GM12878 (cell line): ENCODE results near the gene CDHR2. TPM values are rescaled to one million over a fixed set of nuclear protein-coding genes. Genes with fewer than 3 reads are reported as not detected.

ENCODE experiments used
- ATAC-seq: fragments of 200-7000 bp; cut with Tn5 transposase; 3 replicates; pipeline ENCODE4 v1.9.1; 2020; ENCODE audit warnings: mild to moderate bottlenecking, moderate library complexity
- BruUV-seq: library from RNA; stranded (reverse); fragments of 400-500 nt; replicated peaks from 2 replicates; lab custom pipeline; 2021; lab: Mats Ljungman, UMichigan
- CTCF ChIA-PET: fragments of 300-600 bp; sonication (Branson Sonifier 250); formaldehyde crosslinking; extraction: SDS; loops from one replicate; lab custom pipeline; 2021; ENCODE audit warnings: inconsistent platforms; lab: Yijun Ruan, JAX
- POLR2A ChIA-PET: fragments of 350-600 bp; formaldehyde crosslinking; extraction: SDS; loops from one replicate; lab custom pipeline; 2021; ENCODE audit warnings: inconsistent platforms; lab: Charles Lee
- RAD21 ChIA-PET: fragments of 300-600 bp; sonication (Branson Sonifier 250); formaldehyde crosslinking; loops from one replicate; lab custom pipeline; 2023; ENCODE audit warnings: antibody characterized with exemption; ENCODE audit not compliant: unreplicated experiment; lab: Charles Lee
- SMC1A ChIA-PET: fragments of 300-600 bp; sonication (Branson Sonifier 250); formaldehyde crosslinking; loops from one replicate; lab custom pipeline; 2023; ENCODE audit not compliant: unreplicated experiment, uncharacterized antibody; lab: Charles Lee
- DNase-seq: peaks from one replicate; pipeline ENCODE4 v3.0.0-alpha.2; 2011; ENCODE audit warnings: low read depth, low spot score
- FAIRE-seq: peaks from 3 replicates; lab custom pipeline; 2011; peaks lifted over from hg19 to GRCh38; lab: Jason Lieb, UNC
- H2AFZ ChIP-seq: 2 replicates; pipeline ENCODE4 v1.6.0; 2011; ENCODE audit warnings: low read depth, low read length, control low read depth; ENCODE audit not compliant: control insufficient read depth
- H3K27ac ChIP-seq: 2 replicates; pipeline ENCODE4 v1.5.1; 2011; ENCODE audit warnings: control low read depth; ENCODE audit not compliant: control insufficient read depth, insufficient read depth
- H3K27me3 ChIP-seq, 2 experiments: replicated peaks in 1 of 2; 2 replicates each; pipeline versions ENCODE4 v1.6.0 to v1.6.1; 2011; ENCODE audit warnings: low read length in 1 of 2; ENCODE audit not compliant: control insufficient read depth in 2 of 2, insufficient read depth in 2 of 2
- H3K36me3 ChIP-seq, 2 experiments: 2 replicates each; pipeline ENCODE4 v1.5.1; 2011; ENCODE audit warnings: low read length in 1 of 2; ENCODE audit not compliant: control insufficient read depth in 2 of 2, insufficient read depth in 2 of 2
- H3K4me1 ChIP-seq: 2 replicates; pipeline ENCODE4 v1.6.1; 2011; ENCODE audit warnings: mild to moderate bottlenecking, low read length, moderate library complexity, mixed read lengths; ENCODE audit not compliant: control insufficient read depth, insufficient read depth
- H3K4me2 ChIP-seq: 2 replicates; pipeline ENCODE4 v1.6.0; 2011; ENCODE audit warnings: control low read depth; ENCODE audit not compliant: control insufficient read depth, insufficient read depth
- H3K4me3 ChIP-seq: fragments of 200-600 bp; sonication (generic); 2 replicates; pipeline ENCODE4 v1.5.1; 2016
- H3K79me2 ChIP-seq: 2 replicates; pipeline ENCODE4 v1.6.0; 2011; ENCODE audit warnings: low read length; ENCODE audit not compliant: control insufficient read depth, insufficient read depth
- H3K9ac ChIP-seq: 2 replicates; pipeline ENCODE4 v1.8.0; 2011; ENCODE audit warnings: low read length, control low read depth, mixed read lengths; ENCODE audit not compliant: control insufficient read depth, insufficient read depth
- H3K9me3 ChIP-seq: replicated peaks from 3 replicates; pipeline ENCODE4 v1.5.1; 2011; ENCODE audit warnings: mild to moderate bottlenecking, low read length; ENCODE audit not compliant: control insufficient read depth, insufficient read depth
- H4K20me1 ChIP-seq: 2 replicates; pipeline ENCODE4 v1.6.0; 2011; ENCODE audit not compliant: control insufficient read depth, insufficient read depth
- CREM ChIP-seq: IDR thresholded peaks from 2 replicates; pipeline ENCODE4 v1.6.1; 2014; ENCODE audit warnings: antibody characterized with exemption, low read depth
- FOS ChIP-seq: IDR thresholded peaks from 3 replicates; pipeline ENCODE4 v1.6.1; 2011; ENCODE audit warnings: borderline replicate concordance; ENCODE audit not compliant: insufficient read length; ENCODE audit errors: extremely low read depth
- FOXM1 ChIP-seq: IDR thresholded peaks from 2 replicates; pipeline ENCODE4 v1.6.1; 2012; ENCODE audit warnings: low read depth, mild to moderate bottlenecking, inconsistent platforms, low read length, moderate library complexity
- MXI1 ChIP-seq: fragments of 150-350 bp; IDR thresholded peaks from 2 replicates; pipeline ENCODE4 v1.6.1; 2011; ENCODE audit warnings: low read depth, mild to moderate bottlenecking, inconsistent platforms, low read length, improper control_type of control experiment
- NFXL1 ChIP-seq: fragments of 450-650 bp; IDR thresholded peaks from 2 replicates; pipeline ENCODE4 v1.6.1; 2017; ENCODE audit warnings: antibody characterized with exemption, mild to moderate bottlenecking, borderline replicate concordance
- RFX5 ChIP-seq: IDR thresholded peaks from 2 replicates; pipeline ENCODE4 v1.6.1; 2011; ENCODE audit warnings: low read depth, low read length, improper control_type of control experiment
- SUPT20H ChIP-seq: IDR thresholded peaks from 2 replicates; pipeline ENCODE4 v1.6.1; 2011; ENCODE audit warnings: low read depth, mild to moderate bottlenecking, low read length, moderate library complexity, borderline replicate concordance; ENCODE audit not compliant: control insufficient read depth
- TBL1XR1 ChIP-seq: IDR thresholded peaks from 2 replicates; pipeline ENCODE4 v1.6.1; 2012; ENCODE audit warnings: low read depth, low read length, improper control_type of control experiment
- TCF3 ChIP-seq: IDR thresholded peaks from 2 replicates; pipeline ENCODE4 v1.6.1; 2012; ENCODE audit warnings: low read depth, mild to moderate bottlenecking, low read length, borderline replicate concordance; ENCODE audit not compliant: insufficient read depth
- ZNF24 ChIP-seq: fragments of 450-650 bp; IDR thresholded peaks from 2 replicates; pipeline ENCODE4 v1.6.1; 2017; ENCODE audit warnings: antibody characterized with exemption, mild to moderate bottlenecking
- WGBS: methylation state at CpG from one replicate; pipeline ENCODE4 v1.1.6; 2016; ENCODE audit warnings: low lambda C conversion rate; ENCODE audit not compliant: insufficient replicate concordance, insufficient coverage; ENCODE audit errors: missing lambda C conversion rate; 5-methylcytosine and 5-hydroxymethylcytosine counted together
- in situ Hi-C: fragments of 300-500 bp; cut with MboI; formaldehyde crosslinking; loops from 9 replicates; pipeline ENCODE4 v1.14.3; 2018; ENCODE audit warnings: mixed read lengths
- intact Hi-C: fragments of 100-400 bp; cut with micrococcal nuclease; formaldehyde crosslinking; loops from one replicate; pipeline ENCODE4 v1.14.2; 2022; ENCODE audit not compliant: unreplicated experiment
- polyA plus RNA-seq, 11 experiments: library from polyadenylated mRNA; depleted of rRNA in 4 of 11; unstranded in 6 of 11; stranded (reverse) in 5 of 11; fragments of >200 nt; fragmentation: Nextera tagmentation in 4 of 11; fragmentation: Illumina TruSeq in 1 of 11; extraction: Ambion mirVana in 4 of 11; extraction: Trizol in 1 of 11; gene quantifications; 1 replicate in 1 of 11; 2 replicates in 10 of 11; pipeline versions ENCODE4 v1.2.1 to v1.2.3, GENCODE V29; 2011 to 2016; ENCODE audit warnings: inconsistent platforms in 2 of 11, missing spikeins in 2 of 11, low read depth in 1 of 11
- total RNA-seq, 4 experiments: library from RNA; depleted of rRNA in 3 of 4; stranded (reverse); fragments of >200 nt in 3 of 4; fragmentation: Illumina TruSeq in 1 of 4; extraction: Trizol in 1 of 4; gene quantifications; 2 replicates each; pipeline versions ENCODE4 v1.2.1 to v1.2.3, GENCODE V29; 2013 to 2021
- TF ChIP-seq, protein P1 (sequence below): IDR thresholded peaks from 2 replicates; pipeline ENCODE4 v1.6.1; 2012; ENCODE audit warnings: low read length, inconsistent platforms

The CDHR2 gene
- total and polyA plus RNA-seq, 10 of the 15 experiments (the other 5 are each of a cell fraction or from before 2014, with no cell fraction given): 0.03 to 0.46 (median 0.06) TPM; not detected in 5

DNA sequence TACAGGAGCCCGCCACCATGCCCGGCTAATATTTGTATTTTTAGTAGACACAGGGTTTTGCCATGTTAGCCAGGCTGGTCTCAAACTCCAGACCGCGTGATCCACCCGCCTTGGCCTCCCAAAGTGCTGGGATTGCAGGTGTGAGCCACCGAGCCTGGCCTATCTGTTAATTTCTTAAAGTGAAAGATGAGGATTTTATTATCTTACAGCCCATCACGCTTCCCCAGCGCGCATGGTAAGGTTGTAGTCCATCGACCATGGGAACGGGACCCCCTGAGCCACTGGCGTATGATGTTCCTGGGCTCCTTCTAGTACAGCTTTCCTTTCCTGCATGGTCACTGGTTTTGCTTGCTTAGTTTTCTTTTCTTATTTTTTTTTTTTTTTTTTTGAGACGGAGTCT is 8.7 kb downstream of the CDHR2 start:
- no peak overlapping the region for H2AFZ ChIP-seq
- intact Hi-C loops: no loop called here
- ChIA-PET CTCF (no interaction called here), SMC1A (no interaction called here), POLR2A (interaction anchor here (0.6 kb wide), 1 partner anchor 803 kb away, joined by 3 read pairs; no protein-coding TSS in a partner anchor), RAD21 (no interaction called here)
- H3K4me2 ChIP-seq: no peak overlapping the region
- H3K9me3 ChIP-seq: no peaks in the 10 kb centered on the region
- H3K79me2 ChIP-seq: no peaks in the 10 kb centered on the region
- no peak for FAIRE-seq
- DNase-seq: no peak
- in situ Hi-C loops: no loop called here
- no peaks in the 10 kb centered on the region for H3K36me3 ChIP-seq
- no peaks in the 10 kb centered on the region for H4K20me1 ChIP-seq
- 74% methylated on average over 12 of the region's 13 CpGs for WGBS
- no peak for ATAC-seq
- BruUV-seq: no TSS peak
- TF ChIP-seq CREM (no peak), TBL1XR1 (no peak), FOXM1 (no peak), NFXL1 (no peak), SUPT20H (no peak), MXI1 (no peak), TCF3 (no peak), FOS (no peak), RFX5 (no peak), ZNF24 (no peak)
- TF ChIP-seq, protein P1, sequence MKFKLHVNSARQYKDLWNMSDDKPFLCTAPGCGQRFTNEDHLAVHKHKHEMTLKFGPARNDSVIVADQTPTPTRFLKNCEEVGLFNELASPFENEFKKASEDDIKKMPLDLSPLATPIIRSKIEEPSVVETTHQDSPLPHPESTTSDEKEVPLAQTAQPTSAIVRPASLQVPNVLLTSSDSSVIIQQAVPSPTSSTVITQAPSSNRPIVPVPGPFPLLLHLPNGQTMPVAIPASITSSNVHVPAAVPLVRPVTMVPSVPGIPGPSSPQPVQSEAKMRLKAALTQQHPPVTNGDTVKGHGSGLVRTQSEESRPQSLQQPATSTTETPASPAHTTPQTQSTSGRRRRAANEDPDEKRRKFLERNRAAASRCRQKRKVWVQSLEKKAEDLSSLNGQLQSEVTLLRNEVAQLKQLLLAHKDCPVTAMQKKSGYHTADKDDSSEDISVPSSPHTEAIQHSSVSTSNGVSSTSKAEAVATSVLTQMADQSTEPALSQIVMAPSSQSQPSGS: no peak
- H3K27me3 ChIP-seq: no peaks in the 10 kb centered on the region; a peak in 2 of 4 replicates
- no peak overlapping the region for H3K27ac ChIP-seq
- no peak overlapping the region for H3K4me3 ChIP-seq
- H3K9ac ChIP-seq: no peak overlapping the region
- no peaks in the 10 kb centered on the region for H3K4me1 ChIP-seq
